Measurements from ENCODE around the gene JARID2. TPM values are rescaled to one million over a fixed set of nuclear protein-coding genes. Genes with fewer than 3 reads are reported as not detected.

JARID2 gene
- total and polyA plus RNA-seq, 2 of the 13 experiments (the other 11 are each of a cell fraction or from before 2014, with no cell fraction given), result 7.5 to 10.3 TPM

DNA sequence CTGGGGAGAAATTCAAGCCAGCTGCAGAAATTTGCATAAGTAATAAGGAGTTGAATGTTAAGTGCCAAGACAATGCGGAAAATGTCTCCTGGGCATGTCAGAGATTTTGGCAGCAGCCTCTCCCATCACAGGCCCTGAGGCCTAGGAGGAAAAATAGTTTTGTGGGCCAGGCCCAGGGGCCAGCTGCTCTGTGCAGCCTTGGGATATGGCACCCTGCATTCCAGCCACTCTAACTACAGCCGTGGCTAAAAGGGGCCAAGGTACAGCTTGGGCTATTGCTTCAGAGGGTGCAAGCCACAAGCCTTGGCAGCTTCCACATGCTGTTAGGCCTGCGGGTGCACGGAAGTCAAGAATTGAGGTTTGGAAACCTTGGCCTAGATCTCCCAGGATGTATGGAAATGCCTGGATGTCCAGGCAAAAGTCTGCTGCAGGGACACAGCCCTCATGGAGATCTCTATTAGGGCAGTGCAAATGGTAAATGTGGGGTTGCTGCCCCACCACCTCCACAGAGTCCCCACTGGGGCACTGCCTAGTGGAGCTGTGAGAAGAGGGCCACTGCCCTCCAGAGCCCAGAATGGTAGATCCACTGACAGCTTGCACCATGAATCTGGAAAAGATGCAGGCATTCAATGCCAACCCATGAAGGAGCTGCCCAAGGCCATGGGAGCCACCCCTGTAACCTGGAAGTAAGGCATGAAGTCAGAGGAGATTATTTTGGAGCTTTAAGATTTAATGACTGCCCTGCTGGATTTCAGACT is 290.5 kb downstream of the JARID2 start:
- no peaks in the 10 kb centered on the region for H3K9me3 ChIP-seq (ENCODE audit: low read length)
- H3K27me3 ChIP-seq (ENCODE audit: control insufficient read depth in 1 of 2, insufficient read depth in 2 of 2, low read length in 2 of 2), result no peaks in the 10 kb centered on the region
- H2AFZ ChIP-seq (ENCODE audit: low read length), result no peak overlapping the region
- WGBS (ENCODE audit: low lambda C conversion rate), result 87% methylated on average over 4 of the region's 4 CpGs
- ChIA-PET POLR2A (no interaction called here), CTCF (ENCODE audit: low intra/inter-chr PET ratio, low total read pairs) (no interaction called here)
- ATAC-seq (peak; percentile 71), FAIRE-seq (no peak), DNase-seq (ENCODE audit: low spot score) (no peak)
- no peak overlapping the region for H3K9ac ChIP-seq (ENCODE audit: insufficient read depth, low read depth, low read length)
- H3K36me3 ChIP-seq (replicated peaks in 1 of 2; ENCODE audit: control insufficient read depth in 1 of 2, insufficient read depth in 2 of 2, low read length in 2 of 2), result peaks cover 0 to 5% of the 10 kb centered on the region in 2 experiments; a peak in 2 of 5 replicates
- H3K4me1 ChIP-seq (ENCODE audit: insufficient read depth, low read length), result peaks cover 12% of the 10 kb centered on the region
- H4K20me1 ChIP-seq (ENCODE audit: insufficient read depth, low read length), result no peaks in the 10 kb centered on the region
- no peaks in the 10 kb centered on the region for H3K79me2 ChIP-seq (ENCODE audit: insufficient read depth, low read length)
- H3K27ac ChIP-seq (ENCODE audit: extremely low read length, insufficient read depth, low read length), result no peak overlapping the region
- H3K4me3 ChIP-seq (replicated peaks in 1 of 3; ENCODE audit: insufficient read depth in 1 of 3, low read depth in 2 of 3, low read length in 3 of 3), result no peak overlapping the region
- in situ Hi-C loops (cut with HindIII; ENCODE audit: extremely low pct_ligation_motif_present, low pct_unique_long_range_greater_than_20kb), result no loop called here
- TF ChIP-seq HNF4A (CRISPR knock-in tag; IDR thresholded peaks at IDR 0.05) (peak; percentile 49), BRF2 (CRISPR knock-in tag; IDR thresholded peaks at IDR 0.05) (no peak), TEAD3 (CRISPR knock-in tag; optimal IDR thresholded peaks at IDR 0.05; ENCODE audit: borderline replicate concordance) (peak; percentile 55), CEBPB (IDR thresholded peaks at IDR 0.05; ENCODE audit: borderline replicate concordance, low read depth, low read length) (peak; percentile 37; the same call in 1 of the 2 replicates), GABPA (IDR thresholded peaks at IDR 0.05; ENCODE audit: low read depth, low read length) (no peak), GABPA (CRISPR knock-in tag; IDR thresholded peaks at IDR 0.05; ENCODE audit: low read depth) (no peak)
- intact Hi-C loops (cut with micrococcal nuclease; ENCODE audit: unreplicated experiment), result no loop called here
- no peak overlapping the region for H3K4me2 ChIP-seq (ENCODE audit: low read depth, low read length)
- no TSS peak for BruUV-seq (replicated peaks)

DNA sequence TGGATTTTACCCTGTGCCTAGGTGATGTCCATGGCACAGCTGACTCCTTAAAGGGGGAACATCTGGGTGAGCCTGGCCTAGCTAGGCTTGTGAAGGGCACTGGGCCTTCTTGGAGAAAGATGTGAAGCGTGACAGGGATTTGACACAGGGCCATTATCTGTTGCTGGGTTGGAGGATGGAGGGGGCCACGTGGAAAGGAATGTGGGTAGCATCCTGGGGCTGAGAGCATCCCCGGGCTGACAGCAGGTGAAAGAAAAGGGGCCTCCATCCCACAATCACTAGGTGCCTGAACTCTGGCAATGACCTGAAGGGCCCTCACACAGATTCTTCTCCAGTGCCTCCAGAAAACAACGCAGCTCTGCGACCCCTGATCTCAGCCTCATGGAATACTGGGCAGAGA is 292.2 kb downstream of the JARID2 start:
- Histone ChIP-seq H3K9ac (ENCODE audit: insufficient read depth, low read depth, low read length) (no peak overlapping the region), H3K4me3 (replicated peaks in 1 of 3; ENCODE audit: insufficient read depth in 1 of 3, low read depth in 2 of 3, low read length in 3 of 3) (no peak overlapping the region), H3K36me3 (replicated peaks in 1 of 2; ENCODE audit: control insufficient read depth in 1 of 2, insufficient read depth in 2 of 2, low read length in 2 of 2) (no peaks in the 10 kb centered on the region), H3K79me2 (ENCODE audit: insufficient read depth, low read length) (no peaks in the 10 kb centered on the region), H4K20me1 (ENCODE audit: insufficient read depth, low read length) (no peaks in the 10 kb centered on the region), H3K4me1 (ENCODE audit: insufficient read depth, low read length) (peaks cover 12% of the 10 kb centered on the region), H2AFZ (ENCODE audit: low read length) (no peak overlapping the region), H3K27ac (ENCODE audit: extremely low read length, insufficient read depth, low read length) (no peak overlapping the region), H3K9me3 (ENCODE audit: low read length) (no peaks in the 10 kb centered on the region), H3K4me2 (ENCODE audit: low read depth, low read length) (no peak overlapping the region), H3K27me3 (ENCODE audit: control insufficient read depth in 1 of 2, insufficient read depth in 2 of 2, low read length in 2 of 2) (no peaks in the 10 kb centered on the region)
- intact Hi-C loops (cut with micrococcal nuclease; ENCODE audit: unreplicated experiment), result no loop called here
- no TSS peak for BruUV-seq (replicated peaks)
- TF ChIP-seq ZNF543 (CRISPR knock-in tag; IDR thresholded peaks at IDR 0.05), result peak; percentile 95
- TF ChIP-seq ZBTB38 (CRISPR knock-in tag; IDR thresholded peaks at IDR 0.05), result no peak
- no peak for TF ChIP-seq ADNP (CRISPR knock-in tag; IDR thresholded peaks at IDR 0.05)
- TF ChIP-seq XRCC5 (optimal IDR thresholded peaks at IDR 0.05; ENCODE audit: low read length), result no peak
- in situ Hi-C loops (cut with HindIII; ENCODE audit: extremely low pct_ligation_motif_present, low pct_unique_long_range_greater_than_20kb), result no loop called here
- FAIRE-seq (no peak), ATAC-seq (no peak), DNase-seq (ENCODE audit: low spot score) (no peak)
- WGBS (ENCODE audit: low lambda C conversion rate), result 85% methylated on average over 5 of the region's 5 CpGs
- ChIA-PET POLR2A (no interaction called here), CTCF (ENCODE audit: low intra/inter-chr PET ratio, low total read pairs) (no interaction called here)

Data from HepG2 (cell line).